OCI-LY3 (cell line): Measurements from ENCODE around the gene ZNF570.

Experiments
- H2AFZ ChIP-seq: fragments of 200-600, 300-600 bp; shearing (Covaris generic); 2 replicates; pipeline ENCODE4 v1.6.0; 2014; ENCODE audit warnings: antibody characterized with exemption, low read depth, low read length
- H3K27ac ChIP-seq: fragments of 200-600, 300-600 bp; sonication (generic); 2 replicates; pipeline ENCODE4 v1.5.1; 2014; ENCODE audit warnings: mild to moderate bottlenecking, low read length, moderate library complexity, mixed read lengths
- H3K27me3 ChIP-seq: fragments of 200-600, 300-600 bp; sonication (generic); 2 replicates; pipeline ENCODE4 v1.6.1; 2014; ENCODE audit warnings: low read depth, low read length, mixed read lengths
- H3K36me3 ChIP-seq: fragments of 200-600, 300-600 bp; sonication (generic); replicated peaks from 2 replicates; pipeline ENCODE3; 2014; ENCODE audit warnings: low read depth, low read length, mixed read lengths
- H3K4me1 ChIP-seq: fragments of 300-600, 200-600 bp; sonication (generic); 2 replicates; pipeline ENCODE4 v1.6.1; 2014; ENCODE audit warnings: low read length, mixed read lengths
- H3K4me2 ChIP-seq: fragments of 200-600, 300-600 bp; sonication (generic); 2 replicates; pipeline ENCODE4 v1.6.1; 2014; ENCODE audit warnings: low read length, mixed read lengths
- H3K4me3 ChIP-seq: fragments of 300-600, 200-600 bp; sonication (generic); 2 replicates; pipeline ENCODE4 v1.5.1; 2014; ENCODE audit warnings: antibody characterized with exemption, mild to moderate bottlenecking, low read length, moderate library complexity
- H3K79me2 ChIP-seq: fragments of 300-600, 200-600 bp; shearing (Covaris generic); 2 replicates; pipeline ENCODE4 v1.6.1; 2014; ENCODE audit warnings: mild to moderate bottlenecking, low read length, mixed read lengths
- H3K9ac ChIP-seq: fragments of 300-600, 200-600 bp; shearing (Covaris generic); 2 replicates; pipeline ENCODE4 v1.6.0; 2014; ENCODE audit warnings: mild to moderate bottlenecking, low read length, moderate library complexity
- H3K9me3 ChIP-seq: fragments of 200-600, 300-600 bp; shearing (Covaris generic); 2 replicates; pipeline ENCODE4 v1.6.1; 2014; ENCODE audit warnings: low read length, mixed read lengths; ENCODE audit not compliant: insufficient read depth
- H4K20me1 ChIP-seq: fragments of 200-600, 300-600 bp; sonication (generic); 2 replicates; pipeline ENCODE4 v1.6.1; 2016; ENCODE audit warnings: low read length, mixed read lengths; ENCODE audit not compliant: insufficient read depth
- CTCF ChIP-seq: fragments of 200-600, 300-600 bp; sonication (generic); IDR thresholded peaks from 2 replicates; pipeline ENCODE4 v1.5.1; 2014; ENCODE audit warnings: antibody characterized with exemption, low read length, low read depth
- EZH2phosphoT487 ChIP-seq: fragments of 200-600 bp; shearing (Covaris generic); IDR thresholded peaks from 2 replicates; pipeline ENCODE4 v1.6.1; 2018; ENCODE audit warnings: antibody characterized with exemption, mixed run types, low read depth

Gene ZNF570

GRCh38 chr19:37468961-37469777, at the start of gene ZNF570:
ZNF570 (plus strand) TSS chr19:37469356; CDS start chr19:37470355, 999 bp downstream.
- Histone ChIP-seq H2AFZ (peak within 1 kb of the TSS; percentile 98), H3K9ac (peak within 1 kb of the TSS; percentile 78), H3K4me2 (peak within 1 kb of the TSS; percentile 64), H3K27me3 (no peaks in the 10 kb centered on the region), H3K9me3 (peaks cover 21% of the 10 kb centered on the region), H3K4me1 (peaks cover 12% of the 10 kb centered on the region), H3K4me3 (peak within 1 kb of the TSS; percentile 90), H3K27ac (peak within 1 kb of the TSS; percentile 43), H3K79me2 (peaks cover 23% of the 10 kb centered on the region), H4K20me1 (no peaks in the 10 kb centered on the region), H3K36me3 (peaks cover 47% of the 10 kb centered on the region)
- no peak for TF ChIP-seq EZH2phosphoT487

DNA sequence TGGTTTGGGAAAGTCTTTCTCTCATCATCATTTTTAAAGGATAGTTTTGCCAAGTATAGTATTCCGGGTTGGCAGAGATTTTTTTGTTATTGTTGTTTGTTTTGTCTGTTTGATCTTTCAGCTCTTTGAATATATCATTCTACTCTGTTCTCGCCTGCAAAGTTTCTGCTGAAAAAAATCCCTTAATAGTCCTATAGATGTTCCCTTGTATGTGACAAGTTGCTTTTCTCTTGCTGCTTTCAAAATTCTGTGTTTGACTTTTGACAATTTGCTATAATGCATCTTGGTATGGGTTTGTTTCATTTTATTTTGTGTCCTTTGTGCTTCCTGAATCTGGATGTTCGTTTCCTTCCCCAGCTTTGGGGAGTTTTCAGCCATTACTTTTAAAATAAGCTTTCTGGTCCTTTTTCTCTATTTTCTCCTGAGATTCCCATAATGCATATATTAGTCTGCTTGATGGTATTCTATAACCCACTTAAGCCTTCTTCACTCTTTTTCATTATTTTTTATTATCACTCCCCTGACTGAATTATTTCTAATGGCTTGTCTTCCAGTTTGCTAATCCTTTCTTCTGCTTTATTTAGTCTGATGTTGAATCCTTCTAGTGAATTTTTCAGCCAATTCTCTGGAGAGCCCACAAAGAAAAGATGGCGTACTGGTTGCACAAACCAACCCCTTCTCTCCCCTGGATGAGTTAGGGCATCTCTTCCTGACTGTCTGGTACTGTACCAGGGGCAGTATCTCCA, 16.5 kb upstream of the ZNF570 start:
- Histone ChIP-seq H3K4me3 (no peak overlapping the region), H3K36me3 (peaks cover 49% of the 10 kb centered on the region)

DNA sequence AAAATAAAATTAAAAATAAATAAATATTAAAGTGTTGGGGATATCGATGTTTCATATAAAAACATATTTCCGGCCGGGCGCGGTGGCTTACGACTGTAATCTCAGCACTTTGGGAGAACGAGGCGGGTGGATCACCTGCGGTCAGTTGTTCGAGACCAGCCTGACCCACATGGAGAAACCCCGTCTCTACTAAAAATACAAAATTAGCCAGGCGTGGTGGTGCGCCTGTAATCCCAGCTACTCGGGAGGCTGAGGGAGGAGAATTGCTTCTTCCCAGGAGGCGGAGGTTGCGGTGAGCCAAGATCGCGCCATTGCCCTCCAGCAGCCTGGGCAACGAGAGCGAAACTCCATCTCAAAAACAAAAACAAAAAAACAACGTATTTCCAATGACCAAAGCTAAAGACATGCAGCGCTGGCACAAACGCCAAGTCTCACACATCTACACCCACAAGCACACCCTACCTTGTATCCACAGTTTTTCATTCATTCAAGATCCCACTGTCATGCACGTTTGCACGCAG, 2.8 kb upstream of the ZNF570 start:
- Histone ChIP-seq H4K20me1 (no peaks in the 10 kb centered on the region), H3K9me3 (peaks cover 33% of the 10 kb centered on the region), H3K27ac (no peak overlapping the region), H3K4me3 (peak overlapping the region; percentile 89), H3K4me2 (peak overlapping the region; percentile 59), H3K27me3 (no peaks in the 10 kb centered on the region), H3K4me1 (peaks cover 12% of the 10 kb centered on the region), H3K9ac (peak overlapping the region; percentile 82), H2AFZ (peak overlapping the region; percentile 99), H3K79me2 (peaks cover 23% of the 10 kb centered on the region), H3K36me3 (peaks cover 52% of the 10 kb centered on the region)
- TF ChIP-seq EZH2phosphoT487, result no peak
- no peak for TF ChIP-seq CTCF

More for the DNA sequence above, 16.5 kb upstream of the ZNF570 start:
- Histone ChIP-seq H3K27ac (no peak overlapping the region), H3K9ac (no peak overlapping the region), H3K27me3 (no peaks in the 10 kb centered on the region), H2AFZ (no peak overlapping the region), H4K20me1 (no peaks in the 10 kb centered on the region), H3K4me1 (no peaks in the 10 kb centered on the region), H3K9me3 (peaks cover 76% of the 10 kb centered on the region; the same call in 1 of the 2 replicates), H3K4me2 (no peak overlapping the region), H3K79me2 (no peaks in the 10 kb centered on the region)
- TF ChIP-seq CTCF (no peak), EZH2phosphoT487 (no peak)

GRCh38 chr19:37466798-37467607, 2.2 kb upstream of the ZNF570 start, which contains the start of gene ZNF569:
ZNF569 (minus strand) TSS chr19:37467444; CDS start chr19:37444921, 22,523 bp downstream.
- no peaks in the 10 kb centered on the region for H4K20me1 ChIP-seq
- peaks cover 23% of the 10 kb centered on the region for H3K79me2 ChIP-seq
- TF ChIP-seq CTCF (no peak), EZH2phosphoT487 (no peak)
- peaks cover 31% of the 10 kb centered on the region for H3K9me3 ChIP-seq
- H3K9ac ChIP-seq, result peak within 1 kb of the TSS; percentile 82
- H3K4me2 ChIP-seq, result peak within 1 kb of the TSS; percentile 59
- H3K4me3 ChIP-seq, result peak within 1 kb of the TSS; percentile 89
- peak within 1 kb of the TSS; percentile 99 for H2AFZ ChIP-seq
- peak within 1 kb of the TSS; percentile 71 for H3K27ac ChIP-seq
- H3K36me3 ChIP-seq, result peaks cover 52% of the 10 kb centered on the region
- peaks cover 12% of the 10 kb centered on the region for H3K4me1 ChIP-seq
- H3K27me3 ChIP-seq, result no peaks in the 10 kb centered on the region
